Fibroblast of villous mesenchyme (primary cell): ENCODE results near the gene CDH4. TPM values are rescaled to one million over a fixed set of nuclear protein-coding genes. Genes with fewer than 3 reads are reported as not detected.

Experiments
- DNase-seq: peaks from one replicate; pipeline ENCODE4 v3.0.0-alpha.2; 2010; ENCODE audit warnings: low read depth
- H3K4me3 ChIP-seq: 2 replicates; pipeline ENCODE4 v1.5.1; 2011; ENCODE audit warnings: low read depth, mild to moderate bottlenecking, low read length
- CTCF ChIP-seq: IDR thresholded peaks from 2 replicates; pipeline ENCODE4 v1.5.1; 2012; ENCODE audit warnings: low read depth, mild to moderate bottlenecking, low read length; ENCODE audit not compliant: insufficient read depth
- total RNA-seq: library from RNA; depleted of rRNA; stranded (reverse); fragments of >200 nt; gene quantifications from 2 replicates; pipeline ENCODE4 v1.2.3, GENCODE V29; 2012

Gene CDH4
- total RNA-seq, 1 donor: 1.7 TPM

GRCh38 chr20:61436283-61436666 lies 184.2 kb downstream of the CDH4 start:
- no peak overlapping the region for H3K4me3 ChIP-seq
- no peak for TF ChIP-seq CTCF
- peak; percentile 2 for DNase-seq

- H3K4me3 ChIP-seq: no peak overlapping the region
- no peak for TF ChIP-seq CTCF
- peak; percentile 2 for DNase-seq
Observed at GRCh38 chr20:61436667-61437279, 184.7 kb downstream of the CDH4 start.

- H3K4me3 ChIP-seq: no peak overlapping the region
- TF ChIP-seq CTCF: no peak
- peak; percentile 11 for DNase-seq
Observed at GRCh38 chr20:61437280-61438206, 185.5 kb downstream of the CDH4 start.

GRCh38 chr20:61438285-61438684 lies 186.2 kb downstream of the CDH4 start:
- H3K4me3 ChIP-seq: no peak overlapping the region
- no peak for DNase-seq
- no peak for TF ChIP-seq CTCF

GRCh38 chr20:61439251-61439650 lies 187.2 kb downstream of the CDH4 start:
- TF ChIP-seq CTCF: no peak
- no peak overlapping the region for H3K4me3 ChIP-seq
- no peak for DNase-seq

- no peak overlapping the region for H3K4me3 ChIP-seq
- no peak for TF ChIP-seq CTCF
- DNase-seq: no peak
Observed at GRCh38 chr20:61440548-61441055, 188.5 kb downstream of the CDH4 start.
